HEK293 (cell line): ENCODE measurements around the gene JAZF1.

Source experiments
- CTCF ChIA-PET: fragments of 350-600 bp; formaldehyde crosslinking; extraction: SDS; loops from one replicate; lab custom pipeline; 2021; ENCODE audit warnings: antibody characterized with exemption; lab: Yijun Ruan, JAX
- POLR2A ChIA-PET: fragments of 300-600 bp; formaldehyde crosslinking; extraction: SDS; loops from one replicate; lab custom pipeline; 2020; ENCODE audit warnings: antibody characterized with exemption, inconsistent platforms; lab: Yijun Ruan, JAX
- H3K27ac ChIP-seq: fragments of 200-500 bp; sonication (Bioruptor generic); 2 replicates; pipeline ENCODE4 v1.5.1; 2014; ENCODE audit warnings: low read depth, low read length, control low read depth, inconsistent platforms; ENCODE audit errors: extremely low read depth
- H3K36me3 ChIP-seq, 2 experiments: fragments of 200-500 bp in 1 of 2; sonication (Bioruptor generic) in 1 of 2; 1 replicate in 1 of 2; 2 replicates in 1 of 2; pipeline ENCODE4 v1.5.1; 2014 to 2017; ENCODE audit warnings: inconsistent platforms in 2 of 2, low read length in 2 of 2; ENCODE audit not compliant: control insufficient read depth in 2 of 2, insufficient read depth in 1 of 2
- H3K4me1 ChIP-seq: fragments of 200-500 bp; sonication (Bioruptor generic); 2 replicates; pipeline ENCODE4 v1.5.1; 2014; ENCODE audit warnings: mild to moderate bottlenecking, low read length, inconsistent platforms; ENCODE audit not compliant: control insufficient read depth, insufficient read depth
- H3K4me3 ChIP-seq: 2 replicates; pipeline ENCODE4 v1.5.1; 2011; ENCODE audit warnings: low read depth, mild to moderate bottlenecking, control low read depth, low read length, moderate library complexity
- H3K9me3 ChIP-seq: fragments of 200-500 bp; sonication (Bioruptor generic); 2 replicates; pipeline ENCODE4 v1.5.1; 2014; ENCODE audit warnings: low read depth, low read length, inconsistent platforms; ENCODE audit not compliant: control insufficient read depth, insufficient read depth
- BCL6B ChIP-seq: fragments of 450-650 bp; formaldehyde crosslinking; IDR thresholded peaks from 2 replicates; pipeline ENCODE4 v1.5.1; 2017; ENCODE audit warnings: missing biosample characterization, missing genetic modification characterization
- CTCF ChIP-seq: fragments of 450-650 bp; formaldehyde crosslinking; IDR thresholded peaks from 2 replicates; pipeline ENCODE4 v1.5.1; 2016; ENCODE audit warnings: missing biosample characterization, missing genetic modification characterization
- OSR2 ChIP-seq: fragments of 450-650 bp; formaldehyde crosslinking; IDR thresholded peaks from 2 replicates; pipeline ENCODE4 v1.5.1; 2016; ENCODE audit warnings: missing biosample characterization, missing genetic modification characterization
- SP2 ChIP-seq: fragments of 450-650 bp; formaldehyde crosslinking; IDR thresholded peaks from 2 replicates; pipeline ENCODE4 v1.5.1; 2016; ENCODE audit warnings: missing biosample characterization, missing genetic modification characterization
- ZBTB11 ChIP-seq: fragments of 450-650 bp; formaldehyde crosslinking; conservative IDR thresholded peaks from 2 replicates; pipeline ENCODE4 v1.5.1; 2016; ENCODE audit warnings: low read depth, missing biosample characterization, missing genetic modification characterization
- ZBTB6 ChIP-seq: fragments of 450-650 bp; formaldehyde crosslinking; IDR thresholded peaks from 2 replicates; pipeline ENCODE4 v1.5.1; 2017; ENCODE audit warnings: missing biosample characterization, missing genetic modification characterization
- ZNF121 ChIP-seq: fragments of 450-650 bp; formaldehyde crosslinking; IDR thresholded peaks from 2 replicates; pipeline ENCODE4 v1.5.1; 2016; ENCODE audit warnings: missing biosample characterization, missing genetic modification characterization
- ZNF148 ChIP-seq: fragments of 450-650 bp; formaldehyde crosslinking; IDR thresholded peaks from 2 replicates; pipeline ENCODE4 v1.5.0; 2017; ENCODE audit warnings: missing biosample characterization, missing genetic modification characterization, borderline replicate concordance
- ZNF16 ChIP-seq: fragments of 450-650 bp; formaldehyde crosslinking; IDR thresholded peaks from 2 replicates; pipeline ENCODE4 v1.5.1; 2016; ENCODE audit warnings: low read depth, missing biosample characterization, missing genetic modification characterization
- ZNF354C ChIP-seq: fragments of 450-650 bp; formaldehyde crosslinking; IDR thresholded peaks from 2 replicates; pipeline ENCODE4 v1.5.1; 2016; ENCODE audit warnings: missing biosample characterization, missing genetic modification characterization, low read depth, borderline replicate concordance
- ZNF37A ChIP-seq: fragments of 450-650 bp; IDR thresholded peaks from 2 replicates; pipeline ENCODE4 v1.5.1; 2018; ENCODE audit warnings: missing biosample characterization, missing genetic modification characterization
- ZNF639 ChIP-seq: fragments of 450-650 bp; formaldehyde crosslinking; IDR thresholded peaks from 2 replicates; pipeline ENCODE4 v1.5.1; 2016; ENCODE audit warnings: missing biosample characterization, missing genetic modification characterization
- ZNF664 ChIP-seq: fragments of 450-650 bp; formaldehyde crosslinking; IDR thresholded peaks from 2 replicates; pipeline ENCODE4 v1.5.1; 2016; ENCODE audit warnings: missing biosample characterization, missing genetic modification characterization
- ZNF837 ChIP-seq: fragments of 450-650 bp; formaldehyde crosslinking; IDR thresholded peaks from 2 replicates; pipeline ENCODE4 v1.5.1; 2016; ENCODE audit warnings: missing biosample characterization, missing genetic modification characterization

Gene JAZF1

GRCh38 chr7:28006491-28006890, 174.1 kb downstream of the JAZF1 start (continued):
- TF ChIP-seq ZBTB11 (tag by site-specific recombination), result no peak
- TF ChIP-seq ZNF121 (tag by site-specific recombination), result no peak
- no peak for TF ChIP-seq ZNF664 (tag by site-specific recombination)
- TF ChIP-seq CTCF (tag by site-specific recombination), result no peak
- no peak for TF ChIP-seq ZNF148 (tag by site-specific recombination)
- TF ChIP-seq ZNF639 (tag by site-specific recombination), result no peak
- TF ChIP-seq ZNF354C (tag by site-specific recombination), result no peak
- no peak for TF ChIP-seq ZNF837 (tag by site-specific recombination)
- no peak for TF ChIP-seq BCL6B (tag by site-specific recombination)
- no peak for TF ChIP-seq ZNF37A (tag by site-specific recombination)
- no peak for TF ChIP-seq ZBTB6
- TF ChIP-seq ZNF16, result no peak

GRCh38 chr7:28005847-28006231, 174.8 kb downstream of the JAZF1 start:
- H3K4me3 ChIP-seq, result no peak overlapping the region
- H3K36me3 ChIP-seq, result no peaks in the 10 kb centered on the region; a peak in 1 of 3 replicates
- no peaks in the 10 kb centered on the region for H3K4me1 ChIP-seq
- CTCF ChIA-PET, result no interaction called here
- TF ChIP-seq ZNF664 (tag by site-specific recombination) (no peak), OSR2 (tag by site-specific recombination) (0 out of 2 replicates have a peak, but pooled peaks have one; percentile 19), SP2 (tag by site-specific recombination) (no peak)
- POLR2A ChIA-PET, result no interaction called here
- H3K9me3 ChIP-seq, result no peaks in the 10 kb centered on the region
- no peak overlapping the region for H3K27ac ChIP-seq
